Right forelimb (tissue), 1 donor: ENCODE results near the gene SLC33A1.
"Not testable (repeated sequence)": the region's sequence is repeated elsewhere in the genome, so short reads cannot be mapped to it uniquely, and the experiment has no call there.

Experiments used
- DNase-seq: peaks from one replicate; pipeline ENCODE4 v3.0.0-alpha.2; 2018

SLC33A1 gene

GRCh38 chr3:155861476-155862183 is 7.4 kb upstream of the SLC33A1 start:
- DNase-seq, result no peak

DNA sequence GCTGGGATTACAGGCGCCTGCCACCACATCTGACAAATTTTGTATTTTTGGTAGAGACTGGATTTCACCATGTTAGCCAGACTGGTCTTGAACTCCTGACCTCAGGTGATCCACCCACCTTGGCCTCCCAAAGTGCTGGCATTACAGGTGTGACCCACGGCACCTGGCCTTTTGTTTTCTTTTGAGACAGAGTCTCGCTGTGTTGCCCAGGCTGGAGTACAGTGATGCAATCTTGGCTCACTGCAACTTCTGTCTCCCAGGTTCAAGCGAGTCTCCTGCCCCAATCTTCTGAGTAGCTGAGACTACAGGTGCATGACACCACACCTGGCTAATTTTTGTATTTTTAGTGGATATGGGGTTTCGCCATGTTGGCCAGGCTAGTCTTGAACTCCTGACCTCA is 6.2 kb upstream of the SLC33A1 start:
- DNase-seq, result not testable (repeated sequence)

DNA sequence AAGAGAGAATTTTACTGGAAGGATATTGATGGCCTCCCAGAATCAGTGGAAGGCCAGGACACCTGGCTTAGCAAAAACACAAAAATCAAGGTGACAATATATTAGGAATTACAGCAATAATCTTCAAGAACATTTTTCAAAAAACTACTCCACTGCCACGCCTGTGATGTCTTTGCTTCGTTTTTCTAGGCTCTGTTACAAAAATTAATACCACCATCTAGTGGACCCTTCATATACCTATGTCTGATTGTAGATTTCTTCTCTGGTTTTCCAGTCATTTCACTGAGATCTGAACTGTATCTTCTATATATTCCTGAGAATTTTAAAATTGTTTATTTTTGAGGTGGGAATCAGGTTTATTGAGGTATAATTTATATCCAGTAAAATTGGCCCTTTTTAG is 5.6 kb upstream of the SLC33A1 start:
- no peak for DNase-seq

DNA sequence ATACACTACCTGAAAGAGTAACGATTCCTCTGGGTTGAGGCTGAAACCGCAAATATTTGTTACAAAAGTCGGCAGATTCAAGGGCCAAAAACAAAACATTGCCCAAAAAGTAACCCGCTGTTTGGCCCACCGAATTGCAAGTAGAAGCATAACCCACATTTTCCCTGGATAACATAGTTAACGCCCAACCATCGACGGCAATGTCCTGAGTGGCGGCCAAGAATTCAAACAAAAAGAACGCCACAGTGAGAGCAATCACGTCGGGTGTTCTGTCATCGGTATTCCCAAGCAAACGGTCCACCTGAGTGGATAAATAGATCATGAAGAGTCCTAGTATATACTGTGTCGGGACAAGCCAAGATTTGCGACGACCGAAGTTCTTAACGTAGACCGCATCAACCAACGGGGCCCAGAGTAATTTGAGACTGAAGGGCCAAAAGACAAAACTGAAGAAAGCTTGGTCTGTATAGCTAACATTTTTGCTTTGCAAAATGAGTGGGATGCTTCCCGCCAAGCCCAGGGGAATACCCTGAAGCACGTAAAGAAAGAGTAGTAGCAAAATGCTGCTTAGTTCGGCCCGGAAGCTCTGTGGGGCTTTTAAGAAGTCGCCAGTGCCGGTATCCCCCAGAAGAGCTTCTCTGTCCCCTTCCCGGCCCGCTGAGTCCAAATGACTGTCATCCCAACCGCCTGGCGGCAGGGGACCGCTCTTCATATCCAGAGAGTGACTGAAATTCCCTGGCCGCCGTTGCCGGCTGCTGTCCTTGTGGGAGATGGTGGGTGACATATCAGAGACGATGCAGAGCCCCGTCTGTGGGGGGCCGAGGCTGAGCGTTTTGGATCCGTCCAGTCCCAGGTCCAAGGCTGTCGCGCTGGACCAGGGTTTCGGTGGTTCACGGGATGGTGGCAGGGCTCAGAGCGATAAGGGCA is 750 bp downstream of the SLC33A1 start:
- DNase-seq, result no peak

- DNase-seq, result no peak
Measured at GRCh38 chr3:155852341-155852740, 1.9 kb downstream of the SLC33A1 start.

DNA sequence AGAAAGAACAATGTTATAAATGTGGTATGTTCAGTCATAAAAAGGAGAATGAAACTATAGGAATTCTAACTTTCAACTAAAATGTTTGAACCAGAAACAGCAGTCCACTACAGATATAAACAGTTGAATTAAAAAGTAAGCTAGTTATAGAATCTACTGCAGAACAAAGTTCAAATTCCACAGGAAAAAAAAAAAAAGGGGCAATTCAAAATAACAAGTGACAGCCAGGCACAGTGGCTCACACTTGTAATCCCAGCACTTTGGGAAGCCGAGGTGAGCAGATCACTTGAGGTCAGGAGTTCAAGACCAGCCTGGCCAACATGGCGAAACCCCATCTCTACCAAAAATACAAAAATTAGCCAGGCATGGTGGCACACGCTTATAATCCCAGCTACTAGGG is 4.8 kb downstream of the SLC33A1 start:
- not testable (repeated sequence) for DNase-seq

- no peak for DNase-seq
Measured at GRCh38 chr3:155847993-155848392, 6.2 kb downstream of the SLC33A1 start.

DNA sequence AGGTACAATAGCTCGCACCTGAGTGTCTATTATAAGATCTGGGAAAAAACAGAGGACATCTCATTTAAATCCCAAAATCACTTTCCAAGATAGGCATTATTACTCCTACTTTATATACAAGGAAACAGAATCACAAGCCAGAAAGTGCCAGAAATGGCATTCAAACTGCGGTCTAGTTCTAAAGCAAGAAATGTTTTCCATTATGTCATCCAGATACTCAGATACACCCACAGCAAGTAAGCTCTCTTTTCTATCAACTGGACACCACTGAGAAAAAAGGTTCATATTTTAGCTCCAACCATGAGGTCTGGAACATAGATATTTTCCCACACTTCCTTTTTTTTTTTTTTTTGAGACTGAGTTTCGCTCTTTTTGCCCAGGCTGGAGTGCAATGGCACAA is 8.1 kb downstream of the SLC33A1 start:
- DNase-seq, result no peak

GRCh38 chr3:155843569-155843968 is 10.7 kb downstream of the SLC33A1 start:
- DNase-seq, result no peak

GRCh38 chr3:155835341-155836071 is 18.7 kb downstream of the SLC33A1 start:
- no peak for DNase-seq

DNA sequence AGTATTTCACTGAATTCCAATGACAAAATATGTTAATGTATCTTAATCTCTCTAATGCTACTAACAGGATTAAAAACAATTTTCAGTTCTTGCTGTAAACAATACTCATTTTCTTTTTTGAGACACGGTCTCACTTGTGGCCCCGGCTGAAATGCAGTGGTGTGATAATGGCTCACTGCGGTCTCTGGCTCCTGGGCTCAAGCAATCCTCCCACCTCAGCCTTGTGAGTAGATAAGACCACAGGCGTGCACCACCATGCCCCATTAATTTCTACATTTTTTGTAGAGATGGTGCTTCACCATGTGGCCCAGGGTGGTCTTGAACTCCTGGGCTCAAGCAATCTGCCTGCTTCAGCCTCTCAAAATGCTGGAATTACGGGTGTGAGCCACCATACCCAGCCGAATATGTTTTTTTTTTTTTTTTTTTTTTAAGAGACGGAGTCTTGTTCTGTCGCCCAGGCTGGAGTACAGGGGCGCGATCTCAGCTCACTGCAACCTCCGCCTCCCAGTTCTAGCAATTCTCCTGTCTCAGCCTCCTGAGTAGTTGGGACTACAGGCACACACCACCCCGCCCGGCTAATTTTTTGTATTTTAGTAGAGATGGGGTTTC is 25.6 kb downstream of the SLC33A1 start:
- not testable (repeated sequence) for DNase-seq

GRCh38 chr3:155815030-155815545 is 39.1 kb downstream of the SLC33A1 start:
- DNase-seq, result no peak

DNA sequence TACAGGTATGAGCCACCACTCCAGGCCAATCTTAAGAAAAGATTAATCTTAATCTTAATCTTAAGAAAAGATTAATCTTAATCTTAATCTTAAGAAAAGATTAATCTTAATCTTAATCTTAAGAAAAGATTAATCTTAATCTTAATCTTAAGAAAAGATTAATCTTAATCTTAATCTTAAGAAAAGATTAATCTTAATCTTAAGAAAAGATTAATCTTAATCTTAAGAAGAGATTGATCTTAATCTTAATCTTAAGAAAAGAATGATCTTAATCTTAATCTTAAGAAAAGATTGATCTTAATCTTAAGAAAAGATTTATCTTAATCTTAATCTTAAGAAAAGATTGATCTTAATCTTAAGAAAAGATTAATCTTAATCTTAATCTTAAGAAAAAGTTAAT is 41.0 kb downstream of the SLC33A1 start:
- DNase-seq, result not testable (repeated sequence)

DNA sequence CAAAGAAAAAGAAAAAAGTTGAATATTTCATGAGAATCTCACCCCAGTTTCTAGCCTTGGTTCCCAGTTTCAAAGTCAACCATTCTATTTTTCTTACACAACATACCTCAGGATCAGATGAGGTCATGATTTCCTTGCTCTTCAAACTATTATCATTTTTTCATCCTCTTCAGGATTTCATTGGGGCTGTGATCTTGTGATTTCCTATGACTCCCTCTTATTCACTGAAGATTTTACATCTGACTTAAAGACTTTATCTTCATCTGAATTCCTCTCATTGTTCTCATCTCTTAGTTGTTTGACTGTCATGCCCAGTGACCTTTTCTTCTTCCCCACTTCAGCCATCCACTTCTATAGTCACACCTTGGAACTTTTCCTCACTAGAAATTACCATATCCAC is 45.0 kb downstream of the SLC33A1 start:
- no peak for DNase-seq

DNA sequence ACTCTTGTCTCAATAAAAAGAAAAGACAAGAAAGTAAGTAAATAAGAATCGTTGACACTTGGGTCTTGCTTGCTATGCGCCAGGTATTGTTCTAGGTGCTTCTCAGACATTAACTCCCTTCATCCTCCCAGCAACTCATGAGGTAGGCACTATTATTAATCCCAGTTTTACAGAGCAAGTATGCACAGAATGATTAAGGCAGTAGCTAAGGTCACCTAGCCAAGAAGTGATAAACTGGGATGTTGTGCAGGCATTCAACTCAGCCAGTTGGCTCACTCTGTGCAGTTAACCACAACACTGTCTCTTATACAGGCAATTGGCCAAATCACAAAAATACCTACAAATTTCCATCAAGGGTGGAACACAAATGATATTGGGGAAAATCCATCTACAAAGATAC is 46.4 kb downstream of the SLC33A1 start:
- DNase-seq, result no peak

DNA sequence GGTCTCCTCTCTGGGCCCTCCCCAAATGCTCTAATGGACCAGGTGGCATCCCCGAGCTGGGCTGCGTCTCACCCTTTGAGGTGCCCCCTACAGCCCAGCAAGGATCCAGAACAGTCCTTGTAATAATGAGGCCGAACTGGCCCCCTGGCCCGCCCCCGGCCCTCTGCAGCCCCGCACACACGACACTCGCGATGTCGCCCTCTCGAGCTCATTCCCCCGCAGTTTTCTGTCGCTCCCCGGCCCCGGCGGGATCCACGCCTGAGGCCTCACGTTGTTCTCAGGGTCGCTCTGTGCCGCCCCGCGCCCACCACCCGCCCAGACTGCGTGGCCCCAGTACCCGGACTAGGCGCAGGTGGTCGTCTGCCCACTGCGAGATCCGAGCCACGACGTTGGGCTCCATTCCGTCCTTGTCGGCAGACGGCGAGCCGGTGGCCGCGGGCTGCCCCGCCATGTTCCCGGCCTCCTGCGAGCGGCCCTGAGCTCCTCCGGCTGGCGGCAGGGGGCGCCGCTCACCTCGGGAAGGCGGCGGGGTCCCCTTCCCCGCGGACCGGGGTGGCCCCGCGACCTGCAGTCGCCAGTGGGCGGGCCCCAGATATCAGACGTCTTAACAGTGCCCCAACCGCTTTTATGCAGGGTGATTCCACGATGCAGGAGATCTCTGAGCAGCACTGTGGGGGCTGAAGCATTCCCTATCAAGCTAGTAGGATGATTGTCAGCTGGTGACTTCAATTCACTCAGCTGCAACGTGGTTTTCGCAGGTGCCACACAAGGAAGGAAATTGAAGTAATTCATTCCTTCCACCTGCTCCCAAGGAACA is 48.2 kb downstream of the SLC33A1 start, which contains the start of gene C3orf33:
Gene C3orf33, minus strand, starts transcription at position 477 of the 817 bp plus-strand sequence. Its CDS starts 26 bp downstream, at position 451.
- peak; percentile 86 for DNase-seq

- DNase-seq, result no peak
Measured at GRCh38 chr3:155805204-155805801, 48.9 kb downstream of the SLC33A1 start.

- DNase-seq, result no peak
Measured at GRCh38 chr3:155804323-155804722, 49.9 kb downstream of the SLC33A1 start.

DNA sequence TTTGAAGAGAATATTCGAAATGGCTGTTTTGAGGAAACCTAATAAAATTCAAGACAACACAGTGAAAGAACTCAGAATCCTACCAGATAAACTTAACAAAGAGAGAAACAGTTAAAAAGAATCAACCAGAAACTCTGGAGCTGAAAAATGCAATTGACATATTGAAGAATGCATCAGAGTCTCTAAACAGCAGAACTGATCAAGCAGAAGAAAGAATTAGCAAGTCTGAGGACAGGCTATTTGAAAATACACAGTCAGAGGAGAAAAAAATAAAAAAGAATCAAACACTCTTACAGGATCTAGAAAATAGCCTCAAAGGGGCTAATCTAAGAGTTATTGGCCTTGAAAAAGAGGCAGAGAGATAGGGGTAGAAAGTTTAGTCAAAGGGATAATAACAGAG is 61.7 kb downstream of the SLC33A1 start:
- no peak for DNase-seq

- no peak for DNase-seq
Measured at GRCh38 chr3:155791190-155791589, 63.0 kb downstream of the SLC33A1 start.

DNA sequence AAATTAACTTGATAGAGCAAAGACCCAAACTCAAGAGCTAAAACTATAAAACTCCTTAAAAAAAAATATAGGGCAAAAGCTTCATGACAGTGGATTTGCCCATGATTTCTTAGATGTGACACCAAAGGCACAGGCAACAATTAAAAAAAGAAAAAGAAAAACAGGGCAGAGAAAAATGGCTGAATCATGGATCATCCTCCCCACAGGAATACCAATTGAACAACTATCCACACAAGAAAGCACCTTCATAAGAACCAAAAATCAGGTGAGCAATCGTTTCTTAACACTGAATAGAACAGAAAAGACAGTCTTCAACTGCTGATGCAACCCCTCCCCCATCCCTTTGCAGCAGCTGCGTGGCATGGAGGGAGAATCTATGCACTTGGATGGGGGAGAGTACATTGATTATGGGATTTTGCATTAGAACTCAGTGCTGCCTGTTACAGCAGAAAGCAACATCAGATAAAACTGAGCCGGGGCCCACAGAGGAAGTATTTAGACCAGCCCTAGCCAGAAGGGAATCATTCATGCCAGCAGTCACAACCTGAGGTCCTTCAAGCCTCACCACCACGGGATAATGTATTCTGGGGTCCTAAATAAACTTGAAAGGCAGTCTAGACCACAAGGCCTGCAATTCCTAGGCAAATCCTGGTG is 63.8 kb downstream of the SLC33A1 start:
- DNase-seq, result no peak
